Measurements from ENCODE around the gene TBATA. TPM values are rescaled to one million over a fixed set of nuclear protein-coding genes. Genes with fewer than 3 reads are reported as not detected.

TBATA gene
- total RNA-seq, 4 donors from 2014 or later = not detected

GRCh38 chr10:70815504-70816219, 30.5 kb upstream of the TBATA start, which contains the start of gene SGPL1:
Gene SGPL1, plus strand, starts transcription at chr10:70815948. Its CDS starts 906 bp downstream, at chr10:70816854.
- peak; percentile 79 to 86 for DNase-seq (ENCODE audit: low spot score in 2 of 2)
- peaks cover 0 to 20% (median 0%) of the 10 kb centered on the region in 3 donors for H3K36me3 ChIP-seq
- no peaks in the 10 kb centered on the region for H3K9me3 ChIP-seq
- 2 to 8% methylated on average over 18 to 55 of the region's 58 CpGs for WGBS, 2 donors
- H3K27ac ChIP-seq = peak within 1 kb of the TSS; percentile 87 to 97 (median 94)
- peak within 1 kb of the TSS; percentile 69 to 89 (median 80) for H3K4me3 ChIP-seq
- no peaks in the 10 kb centered on the region for H3K27me3 ChIP-seq
- peaks cover 0 to 26% (median 8%) of the 10 kb centered on the region in 4 donors for H3K4me1 ChIP-seq
- peak in 1 of 2 donors; percentile 36 for TF ChIP-seq EP300 (IDR thresholded peaks at IDR 0.05)
- TF ChIP-seq CTCF (IDR thresholded peaks at IDR 0.05) = peak; percentile 98 to 99 (median 99)
- TF ChIP-seq POLR2A (IDR thresholded peaks at IDR 0.05) = peak; percentile 62 to 65

GRCh38 chr10:70814126-70814525, 28.9 kb upstream of the TBATA start:
- Histone ChIP-seq H3K36me3 (peaks cover 0 to 8% (median 0%) of the 10 kb centered on the region in 3 donors), H3K9me3 (no peaks in the 10 kb centered on the region), H3K4me1 (peaks cover 0 to 24% (median 8%) of the 10 kb centered on the region in 4 donors), H3K27me3 (no peaks in the 10 kb centered on the region), H3K4me3 (no peak overlapping the region), H3K27ac (no peak overlapping the region)
- TF ChIP-seq EP300 (IDR thresholded peaks at IDR 0.05) = no peak
- no peak for TF ChIP-seq POLR2A (IDR thresholded peaks at IDR 0.05)
- no peak for TF ChIP-seq CTCF (IDR thresholded peaks at IDR 0.05)
- DNase-seq (ENCODE audit: low spot score in 2 of 2) = no peak
- WGBS, 2 donors = 82 to 84% methylated on average over 4 of the region's 4 CpGs

GRCh38 chr10:70812814-70813213, 27.6 kb upstream of the TBATA start:
- Histone ChIP-seq H3K4me1 (peaks cover 0 to 19% (median 8%) of the 10 kb centered on the region in 4 donors), H3K27me3 (no peaks in the 10 kb centered on the region), H3K36me3 (no peaks in the 10 kb centered on the region), H3K9me3 (no peaks in the 10 kb centered on the region), H3K27ac (no peak overlapping the region), H3K4me3 (no peak overlapping the region)
- no peak for DNase-seq (ENCODE audit: low spot score in 2 of 2)
- WGBS, 2 donors = 88 to 91% methylated on average over 4 of the region's 4 CpGs
- no peak for TF ChIP-seq CTCF (IDR thresholded peaks at IDR 0.05)
- no peak for TF ChIP-seq EP300 (IDR thresholded peaks at IDR 0.05)
- no peak for TF ChIP-seq POLR2A (IDR thresholded peaks at IDR 0.05)

DNA sequence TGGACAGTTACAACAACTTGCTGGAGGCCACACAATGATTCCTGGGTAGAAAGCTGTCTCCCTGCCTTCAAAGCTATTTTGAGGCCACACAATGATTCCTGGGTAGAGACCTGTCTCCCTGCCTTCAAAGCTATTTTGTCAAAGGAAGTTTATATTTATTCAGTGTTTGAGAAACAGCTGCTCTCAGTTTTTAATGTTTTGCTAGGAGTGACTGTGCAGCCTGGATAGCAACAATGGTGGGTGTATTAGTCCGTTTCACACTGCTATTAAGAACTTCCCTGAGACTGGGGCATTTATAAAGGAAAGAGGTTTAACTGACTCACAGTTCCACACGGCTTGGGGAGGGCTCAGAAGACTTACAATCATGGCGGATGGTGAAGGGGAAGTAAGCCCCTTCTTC, 26.7 kb upstream of the TBATA start:
- no peak for DNase-seq (ENCODE audit: low spot score in 2 of 2)
- Histone ChIP-seq H3K9me3 (no peaks in the 10 kb centered on the region), H3K4me3 (no peak overlapping the region), H3K27ac (no peak overlapping the region), H3K4me1 (peaks cover 0 to 10% (median 2%) of the 10 kb centered on the region in 4 donors), H3K27me3 (no peaks in the 10 kb centered on the region), H3K36me3 (no peaks in the 10 kb centered on the region)
- WGBS, 2 donors = 52 to 59% methylated on average over 3 of the region's 3 CpGs
- TF ChIP-seq POLR2A (IDR thresholded peaks at IDR 0.05) = no peak
- TF ChIP-seq EP300 (IDR thresholded peaks at IDR 0.05) = no peak
- no peak for TF ChIP-seq CTCF (IDR thresholded peaks at IDR 0.05)

GRCh38 chr10:70810967-70811366, 25.8 kb upstream of the TBATA start:
- no peaks in the 10 kb centered on the region for H3K9me3 ChIP-seq
- WGBS, 2 donors = 2 to 32% methylated on average over 1 of the region's 1 CpG
- no peaks in the 10 kb centered on the region for H3K27me3 ChIP-seq
- TF ChIP-seq POLR2A (IDR thresholded peaks at IDR 0.05) (no peak), CTCF (IDR thresholded peaks at IDR 0.05) (no peak)
- H3K4me1 ChIP-seq = peaks cover 0 to 6% (median 0%) of the 10 kb centered on the region in 4 donors
- DNase-seq (ENCODE audit: low spot score in 2 of 2) = no peak
- no peak overlapping the region for H3K4me3 ChIP-seq
- no peak overlapping the region for H3K27ac ChIP-seq
- H3K36me3 ChIP-seq = no peaks in the 10 kb centered on the region
